Trophoblast cell (in vitro differentiated cells and primary cell): ENCODE results near the gene PC.

Experiments used
- DNase-seq, 2 donors: peaks; one replicate each; pipeline ENCODE4 v3.0.0-alpha.2; 2016
- H2AFZ ChIP-seq: 2 replicates; pipeline ENCODE4 v1.6.1; 2013; ENCODE audit warnings: low read length, moderate library complexity, mild to moderate bottlenecking; ENCODE audit not compliant: insufficient read depth, poor library complexity
- H2AK5ac ChIP-seq: 2 replicates; pipeline ENCODE4 v1.6.1; 2013; ENCODE audit warnings: mild to moderate bottlenecking, low read length
- H2BK120ac ChIP-seq: 2 replicates; pipeline ENCODE4 v1.6.1; 2013; ENCODE audit warnings: low read length, mild to moderate bottlenecking, moderate library complexity; ENCODE audit not compliant: insufficient read depth, poor library complexity
- H2BK12ac ChIP-seq: 2 replicates; pipeline ENCODE4 v1.6.1; 2013; ENCODE audit warnings: mild to moderate bottlenecking, low read length, moderate library complexity
- H2BK5ac ChIP-seq: 2 replicates; pipeline ENCODE4 v1.6.1; 2013; ENCODE audit warnings: low read length, low read depth, moderate library complexity, mild to moderate bottlenecking; ENCODE audit not compliant: poor library complexity
- H3K14ac ChIP-seq: 2 replicates; pipeline ENCODE4 v1.6.1; 2013; ENCODE audit warnings: mild to moderate bottlenecking, low read length
- H3K18ac ChIP-seq: 2 replicates; pipeline ENCODE4 v1.6.1; 2013; ENCODE audit warnings: mild to moderate bottlenecking, low read length
- H3K23ac ChIP-seq: 2 replicates; pipeline ENCODE4 v1.6.1; 2013; ENCODE audit warnings: low read length
- H3K27ac ChIP-seq: 2 replicates; pipeline ENCODE4 v1.5.1; 2013; ENCODE audit warnings: low read depth, mild to moderate bottlenecking, inconsistent platforms, low read length, moderate library complexity
- H3K27me3 ChIP-seq: 2 replicates; pipeline ENCODE4 v1.6.1; 2013; ENCODE audit warnings: inconsistent platforms, mild to moderate bottlenecking, low read length, moderate library complexity; ENCODE audit not compliant: insufficient read depth
- H3K36me3 ChIP-seq, 2 experiments: 1 replicate in 1 of 2; 2 replicates in 1 of 2; pipeline ENCODE4 v1.6.1; 2013; ENCODE audit warnings: low read length in 2 of 2, mild to moderate bottlenecking in 2 of 2, moderate library complexity in 1 of 2; ENCODE audit not compliant: insufficient read depth in 2 of 2, control insufficient read depth in 1 of 2
- H3K4ac ChIP-seq: 2 replicates; pipeline ENCODE4 v1.6.1; 2013; ENCODE audit warnings: low read depth, mild to moderate bottlenecking, low read length, moderate library complexity
- H3K4me1 ChIP-seq, 2 experiments: 1 replicate in 1 of 2; 2 replicates in 1 of 2; pipeline ENCODE4 v1.6.1; 2013; ENCODE audit warnings: low read length in 2 of 2, mild to moderate bottlenecking in 2 of 2, moderate library complexity in 1 of 2; ENCODE audit not compliant: insufficient read depth in 2 of 2, control insufficient read depth in 1 of 2
- H3K4me2 ChIP-seq: 2 replicates; pipeline ENCODE4 v1.6.1; 2013; ENCODE audit warnings: inconsistent platforms, mild to moderate bottlenecking, low read length, moderate library complexity
- H3K4me3 ChIP-seq: 2 replicates; pipeline ENCODE4 v1.5.1; 2013; ENCODE audit warnings: mild to moderate bottlenecking, low read depth, low read length, inconsistent platforms
- H3K79me1 ChIP-seq: one replicate; pipeline ENCODE4 v1.6.1; 2013; ENCODE audit warnings: low read length
- H3K79me2 ChIP-seq: 2 replicates; pipeline ENCODE4 v1.6.1; 2013; ENCODE audit warnings: low read length, mild to moderate bottlenecking; ENCODE audit not compliant: control insufficient read depth, insufficient read depth, poor library complexity
- H3K9ac ChIP-seq: 2 replicates; pipeline ENCODE4 v1.6.1; 2013; ENCODE audit warnings: mild to moderate bottlenecking, low read length
- H3K9me3 ChIP-seq: 2 replicates; pipeline ENCODE4 v1.6.1; 2013; ENCODE audit warnings: low read depth, mild to moderate bottlenecking, control low read depth, inconsistent platforms, low read length; ENCODE audit not compliant: insufficient read depth
- H4K12ac ChIP-seq: 2 replicates; pipeline ENCODE4 v1.6.1; 2013; ENCODE audit warnings: low read depth, mild to moderate bottlenecking, low read length, moderate library complexity
- H4K8ac ChIP-seq: 2 replicates; pipeline ENCODE4 v1.6.1; 2013; ENCODE audit warnings: low read depth, mild to moderate bottlenecking, low read length, moderate library complexity
- H4K91ac ChIP-seq: one replicate; pipeline ENCODE4 v1.6.1; 2013; ENCODE audit warnings: low read depth, mild to moderate bottlenecking, low read length, moderate library complexity
- WGBS: extraction: QIAGEN DNeasy Blood & Tissue Kit; methylation state at CpG from one replicate; pipeline ENCODE4 v1.1.7; 2013; ENCODE audit warnings: missing lambda C conversion rate; ENCODE audit not compliant: insufficient read length, insufficient coverage; ENCODE audit errors: extremely low coverage; 5-methylcytosine and 5-hydroxymethylcytosine counted together

The PC gene

DNA sequence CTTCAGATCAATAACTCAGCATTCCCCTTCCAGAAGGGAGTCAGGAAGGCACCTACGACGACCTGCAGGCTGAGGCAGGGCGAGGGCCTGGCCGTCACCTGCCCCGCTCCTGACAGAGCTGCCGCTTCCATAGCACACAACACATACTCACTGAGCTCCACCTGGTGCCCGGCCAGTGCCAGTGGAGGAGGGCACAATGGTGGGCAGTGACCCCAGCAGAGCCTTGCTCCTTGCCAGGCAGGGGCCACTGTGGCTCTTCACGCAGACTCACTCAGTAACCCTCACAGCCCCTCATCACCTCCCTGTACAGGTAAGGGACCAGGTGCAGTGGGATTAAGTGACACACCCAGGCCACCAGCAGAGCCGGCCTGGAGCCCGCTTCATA, 76.7 kb downstream of the PC start:
- Histone ChIP-seq H3K4me3 (no peak overlapping the region), H3K36me3 (no peaks in the 10 kb centered on the region), H4K12ac (no peak overlapping the region), H3K18ac (no peak overlapping the region), H4K8ac (no peak overlapping the region), H3K4me1 (peaks cover 0 to 3% of the 10 kb centered on the region in 2 experiments), H4K91ac (no peak overlapping the region), H2BK12ac (no peak overlapping the region), H3K23ac (no peak overlapping the region), H3K9me3 (peaks cover 2% of the 10 kb centered on the region), H3K9ac (no peak overlapping the region), H3K14ac (no peak overlapping the region), H3K79me1 (no peaks in the 10 kb centered on the region), H3K4ac (no peak overlapping the region), H2BK120ac (no peak overlapping the region), H2BK5ac (no peak overlapping the region), H2AK5ac (no peak overlapping the region), H3K27ac (no peak overlapping the region), H2AFZ (no peak overlapping the region), H3K79me2 (no peaks in the 10 kb centered on the region), H3K4me2 (no peak overlapping the region), H3K27me3 (no peaks in the 10 kb centered on the region)
- no CpG with 5 or more reads among the region's 10 CpGs for WGBS
- no peak for DNase-seq

DNA sequence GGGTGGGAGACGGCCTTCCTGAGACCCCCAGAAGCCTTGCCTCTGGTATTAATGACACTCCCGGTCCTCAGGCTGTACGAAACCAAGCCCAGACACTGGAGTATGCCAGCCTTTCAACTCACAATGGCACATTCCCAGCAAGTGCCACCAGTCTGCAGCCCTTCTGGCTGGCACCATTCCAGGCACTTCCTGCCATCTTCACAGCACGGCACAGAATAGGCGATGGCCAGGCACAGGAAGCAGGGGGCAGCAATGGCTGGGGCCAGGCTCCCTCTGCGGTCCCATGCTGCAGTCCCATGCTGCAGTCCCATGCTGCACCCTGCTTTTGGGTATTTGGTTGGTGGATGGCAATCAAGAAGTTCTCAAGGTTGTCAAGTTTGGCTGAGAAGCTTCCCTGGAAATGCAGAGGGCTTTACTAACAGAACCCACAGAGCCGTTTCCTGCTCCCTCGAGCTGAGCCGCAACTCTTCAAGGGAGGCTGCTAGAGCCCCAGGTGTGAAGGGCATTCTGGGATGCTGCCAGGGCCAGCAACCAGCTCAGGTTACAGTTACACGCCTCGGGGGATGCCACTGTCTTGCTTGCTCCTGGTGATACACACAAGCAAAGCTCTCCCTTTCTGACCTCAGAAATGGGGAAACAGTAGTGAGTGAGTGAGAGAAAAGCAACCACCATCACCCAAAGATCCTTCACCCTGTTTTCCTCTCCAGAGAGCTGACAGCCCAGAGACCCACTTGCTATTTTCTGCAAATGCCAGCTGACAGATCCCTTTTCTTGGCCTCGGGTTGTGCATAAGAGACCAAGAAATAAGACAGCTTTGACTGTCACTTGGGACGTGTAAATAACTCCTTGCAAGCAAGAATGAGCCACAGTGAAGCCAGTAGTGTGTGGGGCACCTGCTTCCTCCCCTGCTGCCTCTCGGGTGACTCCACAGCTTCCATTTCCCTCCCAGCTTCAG, 77.4 kb downstream of the PC start:
- no peaks in the 10 kb centered on the region for H3K36me3 ChIP-seq
- no peak overlapping the region for H4K91ac ChIP-seq
- H3K79me1 ChIP-seq: no peaks in the 10 kb centered on the region
- no peaks in the 10 kb centered on the region for H3K27me3 ChIP-seq
- WGBS: no CpG with 5 or more reads among the region's 14 CpGs
- no peak overlapping the region for H2BK5ac ChIP-seq
- H3K9me3 ChIP-seq: peaks cover 2% of the 10 kb centered on the region
- H3K27ac ChIP-seq: no peak overlapping the region
- no peak overlapping the region for H3K9ac ChIP-seq
- H2AK5ac ChIP-seq: no peak overlapping the region
- no peak overlapping the region for H2AFZ ChIP-seq
- H3K4me1 ChIP-seq: peaks cover 0 to 4% of the 10 kb centered on the region in 2 experiments
- no peak overlapping the region for H2BK12ac ChIP-seq
- no peak overlapping the region for H3K18ac ChIP-seq
- H3K79me2 ChIP-seq: no peaks in the 10 kb centered on the region
- DNase-seq: no peak
- no peak overlapping the region for H3K23ac ChIP-seq
- no peak overlapping the region for H4K12ac ChIP-seq
- H3K14ac ChIP-seq: no peak overlapping the region
- H3K4ac ChIP-seq: no peak overlapping the region
- no peak overlapping the region for H2BK120ac ChIP-seq
- no peak overlapping the region for H3K4me2 ChIP-seq
- no peak overlapping the region for H4K8ac ChIP-seq
- H3K4me3 ChIP-seq: no peak overlapping the region

DNA sequence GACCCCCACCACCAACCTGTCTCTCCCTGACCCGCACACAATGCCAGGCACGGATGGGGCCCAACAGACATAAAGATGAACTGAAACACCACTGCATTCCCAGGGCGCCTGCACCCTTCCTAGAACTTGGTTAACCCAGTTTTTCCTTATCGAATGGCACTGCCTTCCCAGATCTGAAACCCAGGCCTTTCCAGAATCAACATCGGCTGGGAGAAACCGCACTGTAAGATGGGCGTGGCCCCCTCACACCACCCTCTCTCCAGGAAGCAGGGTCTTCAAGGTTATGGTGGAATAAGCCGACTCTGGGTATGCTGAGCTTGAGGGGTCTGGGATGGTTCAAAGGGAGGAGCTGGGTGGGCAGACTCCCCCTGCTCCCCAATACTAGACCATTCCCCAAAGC, 78.2 kb downstream of the PC start:
- Histone ChIP-seq H2BK5ac (no peak overlapping the region), H3K27ac (no peak overlapping the region), H2BK12ac (no peak overlapping the region), H3K4me3 (no peak overlapping the region), H3K79me1 (no peaks in the 10 kb centered on the region), H3K27me3 (no peaks in the 10 kb centered on the region), H3K18ac (no peak overlapping the region), H3K4me2 (no peak overlapping the region), H4K8ac (no peak overlapping the region), H2AFZ (no peak overlapping the region), H4K12ac (no peak overlapping the region), H3K36me3 (no peaks in the 10 kb centered on the region), H4K91ac (no peak overlapping the region), H3K9me3 (peaks cover 2% of the 10 kb centered on the region), H3K79me2 (no peaks in the 10 kb centered on the region), H2AK5ac (no peak overlapping the region), H3K23ac (no peak overlapping the region), H3K4me1 (peaks cover 0 to 4% of the 10 kb centered on the region in 2 experiments), H2BK120ac (no peak overlapping the region), H3K4ac (no peak overlapping the region), H3K9ac (no peak overlapping the region), H3K14ac (no peak overlapping the region)
- WGBS: no CpG with 5 or more reads among the region's 8 CpGs
- DNase-seq: no peak

DNA sequence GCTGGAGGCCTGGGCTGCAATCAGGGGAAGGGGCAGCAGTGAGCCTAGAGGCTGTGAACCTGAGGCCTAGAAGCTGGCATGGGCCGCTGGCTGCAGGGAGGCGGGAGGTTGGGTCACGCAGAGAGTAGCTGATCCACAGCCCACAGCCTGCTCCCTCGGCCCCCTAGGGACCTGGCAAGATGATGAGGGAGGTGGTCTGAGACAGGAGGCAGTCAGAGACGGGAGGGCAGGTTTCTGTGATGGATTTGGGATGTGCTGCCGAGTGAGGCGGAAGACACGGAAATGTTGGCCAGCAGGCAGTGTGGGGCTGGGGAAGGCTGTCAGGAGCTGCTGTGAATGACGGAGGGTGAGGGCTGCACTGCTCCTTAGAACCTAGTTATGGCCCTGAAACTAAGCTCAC, 78.6 kb downstream of the PC start:
- Histone ChIP-seq H4K8ac (no peak overlapping the region), H3K9me3 (peaks cover 2% of the 10 kb centered on the region), H4K91ac (no peak overlapping the region), H3K9ac (no peak overlapping the region), H2AFZ (no peak overlapping the region), H2AK5ac (no peak overlapping the region), H4K12ac (no peak overlapping the region), H3K4me2 (no peak overlapping the region), H3K4me1 (peaks cover 0 to 4% of the 10 kb centered on the region in 2 experiments), H3K27me3 (no peaks in the 10 kb centered on the region), H2BK120ac (no peak overlapping the region), H3K79me2 (no peaks in the 10 kb centered on the region), H3K23ac (no peak overlapping the region), H3K36me3 (no peaks in the 10 kb centered on the region), H3K18ac (no peak overlapping the region), H3K14ac (no peak overlapping the region), H3K4ac (no peak overlapping the region), H3K4me3 (no peak overlapping the region), H2BK12ac (no peak overlapping the region), H2BK5ac (no peak overlapping the region), H3K27ac (no peak overlapping the region), H3K79me1 (no peaks in the 10 kb centered on the region)
- DNase-seq: no peak
- no CpG with 5 or more reads among the region's 9 CpGs for WGBS
